HEK293 (cell line): ENCODE results near the gene C8A.

Source experiments
- CTCF ChIP-seq: fragments of 450-650 bp; formaldehyde crosslinking; IDR thresholded peaks from 2 replicates; pipeline ENCODE4 v1.5.1; 2016; ENCODE audit warnings: missing biosample characterization, missing genetic modification characterization
- MZF1 ChIP-seq: fragments of 450-650 bp; formaldehyde crosslinking; IDR thresholded peaks from 2 replicates; pipeline ENCODE4 v1.5.1; 2017; ENCODE audit warnings: missing biosample characterization, missing genetic modification characterization, borderline replicate concordance
- PBX3 ChIP-seq: sonication (generic); formaldehyde crosslinking; IDR thresholded peaks from 2 replicates; pipeline ENCODE4 v1.8.1; 2022; ENCODE audit warnings: mild to moderate bottlenecking, moderate library complexity, missing genetic modification reagents
- REST ChIP-seq: fragments of 450-650 bp; formaldehyde crosslinking; IDR thresholded peaks from 2 replicates; pipeline ENCODE4 v1.5.1; 2016; ENCODE audit warnings: missing biosample characterization, missing genetic modification characterization
- SALL2 ChIP-seq: fragments of 450-650 bp; formaldehyde crosslinking; IDR thresholded peaks from 2 replicates; pipeline ENCODE4 v1.5.0; 2017; ENCODE audit warnings: missing biosample characterization, mild to moderate bottlenecking, missing genetic modification characterization, borderline replicate concordance
- ZBTB21 ChIP-seq: fragments of 450-650 bp; formaldehyde crosslinking; IDR thresholded peaks from 2 replicates; pipeline ENCODE4 v1.5.1; 2017; ENCODE audit warnings: missing biosample characterization, missing genetic modification characterization
- ZBTB8A ChIP-seq: fragments of 450-650 bp; formaldehyde crosslinking; IDR thresholded peaks from 2 replicates; pipeline ENCODE4 v1.5.1; 2016; ENCODE audit warnings: missing biosample characterization, missing genetic modification characterization
- ZNF239 ChIP-seq: fragments of 450-650 bp; formaldehyde crosslinking; IDR thresholded peaks from 2 replicates; pipeline ENCODE4 v1.5.1; 2016; ENCODE audit warnings: missing biosample characterization, missing genetic modification characterization
- ZNF274 ChIP-seq, 2 experiments: fragments of 200-500 bp in 1 of 2; fragments of 450-650 bp in 1 of 2; sonication (Bioruptor generic) in 1 of 2; formaldehyde crosslinking in 1 of 2; IDR thresholded peaks; 2 replicates each; pipeline versions ENCODE4 v1.5.1 to v1.6.1; 2014 to 2016; ENCODE audit warnings: borderline replicate concordance in 1 of 2, inconsistent platforms in 1 of 2, low read length in 1 of 2, missing biosample characterization in 1 of 2, missing genetic modification characterization in 1 of 2
- ZNF473 ChIP-seq: fragments of 450-650 bp; formaldehyde crosslinking; IDR thresholded peaks from 2 replicates; pipeline ENCODE4 v1.5.1; 2017; ENCODE audit warnings: missing biosample characterization, missing genetic modification characterization
- ZNF521 ChIP-seq: fragments of 450-650 bp; formaldehyde crosslinking; IDR thresholded peaks from 2 replicates; pipeline ENCODE4 v1.5.1; 2017; ENCODE audit warnings: missing biosample characterization, mild to moderate bottlenecking, missing genetic modification characterization
- ZNF623 ChIP-seq: fragments of 450-650 bp; formaldehyde crosslinking; IDR thresholded peaks from 2 replicates; pipeline ENCODE4 v1.5.1; 2016; ENCODE audit warnings: missing biosample characterization, missing genetic modification characterization
- TF ChIP-seq, protein P1 (sequence below): fragments of 450-650 bp; formaldehyde crosslinking; IDR thresholded peaks from 2 replicates; pipeline ENCODE4 v1.5.1; 2016; ENCODE audit warnings: missing biosample characterization, missing genetic modification characterization, low read depth

- TF ChIP-seq, protein P1, sequence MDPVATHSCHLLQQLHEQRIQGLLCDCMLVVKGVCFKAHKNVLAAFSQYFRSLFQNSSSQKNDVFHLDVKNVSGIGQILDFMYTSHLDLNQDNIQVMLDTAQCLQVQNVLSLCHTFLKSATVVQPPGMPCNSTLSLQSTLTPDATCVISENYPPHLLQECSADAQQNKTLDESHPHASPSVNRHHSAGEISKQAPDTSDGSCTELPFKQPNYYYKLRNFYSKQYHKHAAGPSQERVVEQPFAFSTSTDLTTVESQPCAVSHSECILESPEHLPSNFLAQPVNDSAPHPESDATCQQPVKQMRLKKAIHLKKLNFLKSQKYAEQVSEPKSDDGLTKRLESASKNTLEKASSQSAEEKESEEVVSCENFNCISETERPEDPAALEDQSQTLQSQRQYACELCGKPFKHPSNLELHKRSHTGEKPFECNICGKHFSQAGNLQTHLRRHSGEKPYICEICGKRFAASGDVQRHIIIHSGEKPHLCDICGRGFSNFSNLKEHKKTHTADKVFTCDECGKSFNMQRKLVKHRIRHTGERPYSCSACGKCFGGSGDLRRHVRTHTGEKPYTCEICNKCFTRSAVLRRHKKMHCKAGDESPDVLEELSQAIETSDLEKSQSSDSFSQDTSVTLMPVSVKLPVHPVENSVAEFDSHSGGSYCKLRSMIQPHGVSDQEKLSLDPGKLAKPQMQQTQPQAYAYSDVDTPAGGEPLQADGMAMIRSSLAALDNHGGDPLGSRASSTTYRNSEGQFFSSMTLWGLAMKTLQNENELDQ (tag by site-specific recombination) = no peak
- TF ChIP-seq CTCF = no peak
- no peak for TF ChIP-seq ZBTB8A (tag by site-specific recombination)
- no peak for TF ChIP-seq ZBTB21 (tag by site-specific recombination)
- TF ChIP-seq ZNF623 = no peak
- TF ChIP-seq MZF1 (tag by site-specific recombination) = no peak
- TF ChIP-seq REST = no peak
- no peak for TF ChIP-seq ZNF274 (IDR thresholded peaks at IDR 0.05; ENCODE audit: low read length)
- no peak for TF ChIP-seq ZNF274 (tag by site-specific recombination; IDR thresholded peaks at IDR 0.05; ENCODE audit: borderline replicate concordance)
- no peak for TF ChIP-seq ZNF239 (tag by site-specific recombination)
- no peak for TF ChIP-seq ZNF473 (tag by site-specific recombination)
- no peak for TF ChIP-seq SALL2 (tag by site-specific recombination)
- no peak for TF ChIP-seq PBX3
- TF ChIP-seq ZNF521 (tag by site-specific recombination) = no peak
These were observed 79.0 kb downstream of the C8A start for GRCh38 chr1:56933606-56934005.
